Superior temporal gyrus (tissue), 1 donor: Measurements from ENCODE around the gene DPP4.
"Not testable (repeated sequence)": the region's sequence is repeated elsewhere in the genome, so short reads cannot be mapped to it uniquely, and the experiment has no call there.

Source experiments
- DNase-seq: peaks from one replicate; pipeline ENCODE4 v3.0.0-alpha.2; 2016; ENCODE audit errors: extremely low spot score

DPP4 gene

DNA sequence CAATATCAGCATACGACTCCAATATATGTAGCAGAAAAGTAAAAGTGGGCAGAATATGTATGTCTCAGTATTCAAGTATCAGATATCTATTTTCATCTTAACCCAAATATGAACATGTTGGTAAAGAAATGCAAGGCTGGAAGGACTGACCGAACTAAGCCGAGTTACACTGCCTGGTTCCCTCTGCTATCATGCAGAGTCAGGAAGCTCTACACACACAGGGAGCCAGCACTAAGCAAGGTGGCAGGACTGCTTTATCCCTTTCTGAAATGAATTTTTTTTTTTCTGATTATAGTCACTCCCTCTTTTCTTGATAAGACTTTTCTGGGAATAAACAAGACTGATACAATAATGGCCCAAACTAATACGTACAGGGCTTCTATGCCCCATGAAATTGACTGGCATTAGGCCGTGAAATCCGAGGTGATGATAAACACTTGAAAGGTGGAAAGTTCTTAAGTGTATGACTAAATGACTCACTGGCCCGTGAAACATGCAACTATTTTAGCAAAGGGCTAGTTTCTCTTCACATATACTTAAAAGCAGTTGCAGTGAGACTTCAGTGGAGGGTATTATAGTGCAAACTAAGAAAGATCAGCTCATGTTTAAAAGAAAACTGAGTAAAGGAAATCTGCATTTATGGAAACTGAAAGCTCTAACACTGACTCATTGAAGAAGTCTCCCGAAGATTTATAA lies 14.9 kb downstream of the DPP4 start:
- DNase-seq: no peak

DNA sequence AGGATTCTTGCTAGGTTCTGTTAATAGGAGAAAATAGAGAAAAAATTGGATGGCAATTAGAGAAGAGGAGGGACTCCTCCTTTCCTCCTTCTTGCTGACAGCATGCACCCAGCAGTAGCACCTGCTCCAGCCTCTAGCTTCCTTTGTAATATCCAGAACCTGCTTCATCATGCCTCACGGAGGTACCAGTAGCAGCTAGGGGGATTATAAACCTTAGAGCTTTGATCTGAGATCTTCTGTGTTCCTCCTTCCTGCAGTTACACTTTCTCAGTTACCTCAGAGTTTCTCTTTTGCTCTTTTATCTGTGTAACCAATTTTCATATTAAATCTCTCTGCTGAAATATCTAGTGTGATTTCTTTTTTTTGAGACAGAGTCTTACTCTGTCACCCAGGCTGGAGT lies 16.6 kb downstream of the DPP4 start:
- no peak for DNase-seq

DNA sequence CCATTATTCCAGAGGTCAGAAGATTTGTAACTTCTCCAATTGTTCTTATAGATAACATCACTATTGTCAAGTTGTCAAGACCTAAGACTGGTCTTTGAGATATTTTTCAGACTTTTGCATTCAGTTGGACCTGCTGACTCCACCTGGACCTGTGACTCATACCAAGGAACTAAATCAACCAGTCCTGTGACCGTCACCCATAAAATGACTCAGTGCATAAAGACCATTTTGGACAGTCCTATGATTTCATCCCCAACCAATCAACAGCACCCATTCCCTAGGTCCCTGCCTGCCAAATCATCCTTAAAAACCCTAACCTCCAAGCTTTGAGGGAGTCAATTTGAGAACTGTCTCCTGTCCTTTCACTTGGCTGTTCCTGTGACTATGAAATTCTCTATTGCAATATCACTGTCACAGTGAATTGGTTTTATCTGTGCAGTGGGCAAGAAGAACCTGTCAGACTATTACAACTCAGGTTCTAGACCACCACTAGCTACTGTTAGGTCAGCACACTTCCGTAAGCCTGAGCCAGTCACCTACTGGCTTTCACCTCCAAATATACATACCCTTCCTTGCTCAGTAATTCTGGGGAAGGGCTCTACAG lies 17.1 kb downstream of the DPP4 start:
- no peak for DNase-seq

DNA sequence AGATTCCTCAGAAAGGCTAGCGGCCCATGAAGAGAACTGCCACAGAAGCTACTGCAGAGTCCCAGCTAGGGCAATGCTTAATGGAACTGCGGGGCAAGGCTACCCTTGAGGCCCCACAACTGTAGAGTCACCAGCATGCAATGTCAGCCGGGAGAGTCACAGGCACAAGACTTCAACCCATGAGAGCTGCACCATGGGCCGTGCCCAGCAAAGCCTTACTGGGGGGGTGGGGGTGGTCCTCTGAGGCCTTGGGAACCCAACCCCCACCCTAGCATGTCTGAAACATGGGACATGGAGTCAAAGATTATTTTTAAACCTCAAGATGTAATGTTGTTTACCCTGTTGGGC lies 20.2 kb downstream of the DPP4 start:
- DNase-seq: no peak

DNA sequence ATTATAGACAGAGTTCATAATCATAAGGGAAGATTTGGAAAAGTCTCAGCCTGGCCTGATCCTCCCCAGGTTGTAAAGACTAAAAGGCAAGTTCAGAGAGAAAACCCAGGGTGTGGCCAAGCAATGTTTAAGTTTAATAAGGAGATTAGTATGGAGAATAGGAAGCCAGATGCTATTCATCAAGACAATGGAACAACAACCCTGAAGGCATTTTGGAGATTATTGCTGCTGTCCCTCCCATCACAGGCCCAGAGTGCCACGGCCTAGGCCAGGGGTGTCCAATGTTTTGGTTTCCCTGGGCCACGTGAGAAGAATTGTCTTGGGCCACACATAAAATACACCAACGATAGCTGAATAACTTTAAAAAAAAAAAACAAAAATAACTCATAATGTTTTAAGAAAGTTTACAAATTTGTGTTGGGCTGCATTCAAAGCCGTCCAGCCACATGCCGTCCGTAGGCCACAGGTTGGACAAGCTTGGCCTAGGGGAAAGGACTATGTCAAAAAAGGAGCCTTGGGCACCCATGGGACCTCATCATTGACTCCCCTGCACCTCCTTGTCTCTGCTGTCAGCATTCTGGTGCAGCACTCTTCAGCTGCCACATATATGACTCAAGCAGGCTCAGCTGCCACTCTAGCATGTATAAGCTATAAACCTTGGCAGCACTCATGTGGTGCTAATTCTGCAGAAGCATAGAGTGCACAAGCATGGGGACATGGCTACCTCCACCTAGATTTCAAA lies 20.8 kb downstream of the DPP4 start:
- no peak for DNase-seq

DNA sequence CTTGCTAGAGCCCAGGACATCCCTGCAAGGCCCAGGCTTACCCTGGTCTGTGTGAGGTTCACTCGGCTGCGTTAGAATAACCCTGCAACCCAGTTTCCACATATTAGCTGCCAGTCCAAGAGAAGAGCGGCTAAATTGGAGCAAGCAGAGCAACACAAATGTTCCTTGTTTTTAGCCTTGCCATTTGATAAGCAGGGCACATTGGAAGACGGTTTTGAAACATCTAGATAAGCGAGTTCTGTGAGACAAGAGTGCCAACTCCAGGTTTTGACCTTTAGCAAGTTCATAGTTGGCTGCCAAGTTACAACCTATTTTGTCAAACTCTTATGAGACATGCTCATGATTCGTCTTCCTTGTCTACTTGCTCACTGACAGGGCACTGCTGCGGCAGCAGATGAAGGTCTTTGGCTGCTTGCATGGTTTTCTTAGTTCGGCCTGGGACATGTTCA lies 23.5 kb downstream of the DPP4 start:
- no peak for DNase-seq

DNA sequence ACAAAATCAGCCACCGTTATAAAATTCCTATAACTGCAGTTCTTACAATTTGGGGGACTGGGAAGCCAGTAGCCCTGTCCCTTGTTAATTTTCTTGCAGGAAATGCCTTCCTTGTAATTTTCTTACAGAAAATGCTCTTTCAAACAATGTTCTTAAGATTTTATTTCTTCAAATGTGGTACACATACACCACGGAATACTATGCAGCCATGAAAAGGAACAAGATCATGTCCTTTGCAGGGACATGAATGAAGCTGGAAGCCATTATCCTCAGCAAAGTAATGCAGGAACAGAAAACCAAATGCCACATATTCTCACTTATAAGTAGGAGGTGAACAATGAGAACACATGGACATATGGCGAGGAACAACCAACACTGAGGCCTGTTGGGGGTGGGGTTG lies 24.9 kb downstream of the DPP4 start:
- DNase-seq: not testable (repeated sequence)

DNA sequence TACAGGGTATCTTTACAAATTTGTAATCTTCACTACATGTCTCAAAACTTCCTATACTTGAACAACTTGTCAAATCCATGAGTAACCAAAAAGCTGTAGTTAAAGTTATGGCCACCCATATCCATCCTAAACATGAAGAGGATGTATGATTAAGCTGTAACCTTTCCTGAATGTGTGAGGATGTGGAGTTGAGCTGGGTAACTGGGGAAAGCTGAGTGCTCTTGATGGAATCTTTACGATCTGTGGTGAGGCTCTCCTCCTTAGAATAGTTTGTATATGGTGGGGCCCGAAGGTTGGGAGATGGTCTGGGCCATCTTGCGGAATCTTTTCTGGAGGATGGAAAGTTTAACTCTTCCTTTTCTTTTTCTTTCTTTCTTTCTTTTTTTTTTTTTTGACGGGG lies 29.4 kb downstream of the DPP4 start:
- DNase-seq: no peak

DNA sequence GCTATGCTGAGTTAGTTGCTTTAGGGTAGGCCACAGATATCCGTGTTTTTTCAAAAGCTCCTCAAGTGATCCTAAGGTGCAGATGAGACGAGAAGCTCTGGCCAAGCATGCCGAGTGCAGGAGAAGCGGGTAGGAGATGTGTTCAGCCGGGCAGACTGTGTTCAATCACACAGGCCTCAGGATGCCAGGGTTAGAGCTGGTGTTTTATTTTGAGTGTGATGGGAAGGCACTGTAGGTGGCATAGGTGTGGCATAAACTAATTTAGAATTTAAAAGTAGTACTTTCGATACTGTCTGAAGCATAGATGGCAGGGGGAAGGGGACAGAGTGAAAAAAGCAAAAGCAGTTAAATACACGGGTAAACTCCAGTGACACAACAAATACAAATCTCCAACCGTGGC lies 30.9 kb downstream of the DPP4 start:
- no peak for DNase-seq

DNA sequence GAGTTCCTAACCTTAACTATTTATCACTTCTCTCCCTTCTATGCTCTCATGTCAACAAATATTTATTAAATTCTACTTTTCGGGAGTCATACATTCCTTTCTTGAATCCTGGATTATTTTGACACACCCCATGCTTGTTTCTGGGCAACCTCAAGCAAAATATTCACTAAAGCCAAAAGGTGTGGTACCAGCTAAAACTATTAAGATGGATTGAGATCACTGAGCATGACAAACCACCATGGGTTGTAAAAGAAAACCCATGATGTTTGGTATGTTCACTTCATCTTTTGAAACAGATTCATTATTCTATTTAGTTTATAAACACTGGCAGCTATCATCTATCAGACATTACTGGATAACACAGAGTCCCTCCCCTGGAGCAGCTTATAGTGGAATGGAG lies 32.5 kb downstream of the DPP4 start:
- DNase-seq: no peak

DNA sequence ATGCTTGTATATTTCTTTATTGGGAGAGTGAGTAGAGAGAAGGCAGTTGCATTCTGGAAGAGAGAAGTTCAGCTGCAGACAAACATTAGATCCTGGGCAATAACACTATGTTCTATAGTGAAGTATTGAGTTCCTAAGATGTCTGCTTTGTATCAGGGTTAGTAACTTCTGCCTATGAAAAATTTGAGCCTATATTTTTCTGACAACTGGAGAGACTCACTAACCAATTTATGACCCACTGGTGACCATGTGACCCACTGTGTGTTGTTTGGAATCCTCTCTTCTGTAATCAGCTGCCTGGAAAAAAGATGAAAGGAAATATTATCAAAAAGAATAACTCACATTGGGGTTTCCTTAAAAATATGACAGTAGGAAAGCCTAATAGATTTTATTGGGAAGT lies 35.3 kb downstream of the DPP4 start:
- DNase-seq: no peak

DNA sequence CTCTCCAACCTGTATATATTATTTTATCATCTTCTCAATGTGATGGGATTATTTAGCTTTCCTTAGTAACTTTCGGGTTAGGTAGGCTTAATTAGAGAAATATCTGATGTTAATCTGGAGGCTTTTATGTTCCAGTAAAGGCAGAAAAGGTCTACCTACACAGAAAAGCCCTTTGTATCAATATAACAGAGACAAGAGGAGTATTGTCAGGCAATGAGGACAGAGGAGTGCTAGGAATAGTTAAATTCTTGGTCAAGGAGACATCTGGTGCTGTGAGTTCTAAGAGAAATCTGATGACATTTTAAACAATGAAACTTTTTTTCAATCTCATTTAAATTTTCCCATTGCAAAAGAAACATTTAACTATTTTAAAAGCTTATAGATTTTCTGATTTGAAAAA lies 36.1 kb downstream of the DPP4 start:
- no peak for DNase-seq

DNA sequence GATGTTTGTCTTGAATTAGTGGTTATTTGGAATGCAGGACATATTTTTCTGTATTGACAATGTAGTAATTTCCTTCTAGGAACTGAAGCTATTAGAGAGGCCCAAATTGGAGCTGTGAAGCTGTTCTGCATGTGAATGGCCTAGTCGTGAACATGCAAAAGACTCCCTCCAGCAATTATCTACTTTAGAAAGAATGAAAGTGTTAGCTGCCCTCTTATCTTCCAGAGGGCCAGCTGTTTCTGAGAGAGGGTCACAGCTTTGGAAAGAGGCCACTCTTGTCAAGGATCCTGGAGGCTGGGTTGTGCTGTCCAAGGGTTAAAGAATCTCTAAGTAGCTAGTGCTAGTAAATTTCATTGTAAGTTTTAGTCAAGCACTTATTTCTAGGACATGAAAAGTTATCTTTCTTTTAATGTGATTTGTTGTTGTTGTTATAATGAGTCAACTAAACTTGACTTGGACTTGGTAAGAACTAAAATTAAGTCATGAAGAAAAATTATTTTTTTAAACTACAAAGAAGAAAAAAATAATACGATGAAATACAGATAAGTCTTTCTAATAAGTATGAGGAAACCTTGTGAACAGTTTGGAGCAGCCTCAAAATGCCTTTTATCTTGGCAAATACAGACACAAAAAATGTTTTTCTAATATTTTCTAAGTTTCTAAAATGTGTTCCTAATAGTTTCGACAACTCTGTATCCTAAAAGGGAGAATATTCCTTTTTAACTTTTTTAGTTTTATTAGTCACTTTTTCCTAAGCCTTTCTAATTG lies 36.8 kb downstream of the DPP4 start:
- DNase-seq: no peak

DNA sequence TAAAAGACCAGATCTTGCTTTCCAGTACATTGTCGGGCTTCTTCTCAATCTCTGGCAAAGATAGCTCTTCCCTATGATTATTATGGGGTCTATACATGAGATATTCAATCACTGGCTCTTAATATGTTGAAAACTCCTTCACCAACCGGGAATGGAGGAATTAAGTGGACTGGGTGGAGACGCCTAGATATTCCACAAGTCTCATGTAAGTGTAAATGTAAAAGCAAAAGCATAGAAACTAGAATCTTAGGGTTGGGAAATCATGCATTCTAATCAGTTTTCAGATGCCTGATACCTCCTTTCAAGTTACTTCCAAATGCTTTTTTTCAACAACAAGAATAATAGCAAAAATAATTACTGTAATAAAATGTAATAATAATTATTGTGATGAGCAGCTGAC lies 38.0 kb downstream of the DPP4 start:
- DNase-seq: no peak

DNA sequence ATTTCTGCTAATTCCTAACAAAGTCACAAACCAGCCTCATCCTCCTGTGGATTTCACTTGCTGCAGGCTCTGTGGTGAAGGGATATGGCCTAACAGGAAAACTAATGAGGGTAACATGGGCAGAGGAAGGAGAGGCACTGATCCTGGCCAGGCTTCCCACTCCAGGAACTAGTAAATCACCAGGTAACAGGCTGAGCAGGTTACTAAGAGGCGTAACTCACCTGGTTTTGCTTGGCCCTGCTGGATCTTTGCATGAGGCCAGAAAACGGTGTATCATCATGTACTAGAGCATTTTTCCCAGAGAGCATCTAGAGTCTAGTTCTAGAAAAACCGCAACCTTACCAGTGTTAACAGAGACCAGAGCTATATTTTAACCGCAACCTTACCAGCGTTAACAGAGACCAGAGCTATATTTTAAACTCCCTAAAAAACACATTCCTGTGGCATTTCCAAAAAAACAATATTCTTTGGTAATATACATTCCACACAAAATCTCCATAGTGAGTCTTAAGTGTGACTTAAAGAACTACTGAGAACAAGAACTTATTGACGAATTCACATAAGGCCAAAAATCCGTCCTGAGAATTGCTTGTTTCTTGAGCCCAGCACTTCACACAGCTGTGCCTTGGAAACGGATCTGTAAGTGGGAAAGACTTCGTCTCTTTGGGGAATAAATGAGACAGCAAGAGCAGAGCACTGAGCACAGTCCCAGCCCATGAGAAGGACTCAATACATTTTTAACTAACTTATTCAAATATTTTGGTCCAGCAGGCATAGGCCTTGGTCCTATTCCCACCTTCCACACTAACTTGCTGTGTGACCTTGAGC lies 43.4 kb downstream of the DPP4 start:
- no peak for DNase-seq

DNA sequence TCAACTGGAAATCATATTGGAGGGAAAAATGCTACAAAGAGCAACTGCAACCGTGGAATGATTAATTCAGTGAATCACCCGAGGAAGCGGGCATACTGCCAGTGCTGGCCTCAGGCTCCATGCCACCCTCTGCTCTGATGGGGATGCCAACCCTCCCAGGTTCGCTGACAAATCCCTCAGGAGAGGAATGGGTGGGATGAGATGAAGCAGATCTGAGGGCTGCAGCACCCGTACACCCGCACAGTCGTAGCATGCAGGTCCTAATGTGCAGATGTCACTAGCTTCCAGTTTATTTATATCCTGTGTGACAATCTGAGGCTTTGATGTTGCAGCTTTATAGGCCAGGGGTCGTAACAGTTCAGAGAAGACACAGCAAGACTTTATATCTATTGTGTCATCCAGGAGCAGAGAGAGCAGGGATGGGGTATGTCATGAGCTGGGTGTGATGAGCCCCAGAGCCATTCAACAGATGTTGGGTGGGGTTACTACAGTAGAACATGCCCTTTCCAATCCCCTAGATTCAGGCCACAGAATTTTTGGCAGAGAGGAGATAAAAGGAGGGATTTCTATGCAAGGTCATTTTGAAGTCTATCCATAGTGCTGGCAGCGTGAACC lies 44.6 kb downstream of the DPP4 start:
- peak; percentile 53 for DNase-seq

DNA sequence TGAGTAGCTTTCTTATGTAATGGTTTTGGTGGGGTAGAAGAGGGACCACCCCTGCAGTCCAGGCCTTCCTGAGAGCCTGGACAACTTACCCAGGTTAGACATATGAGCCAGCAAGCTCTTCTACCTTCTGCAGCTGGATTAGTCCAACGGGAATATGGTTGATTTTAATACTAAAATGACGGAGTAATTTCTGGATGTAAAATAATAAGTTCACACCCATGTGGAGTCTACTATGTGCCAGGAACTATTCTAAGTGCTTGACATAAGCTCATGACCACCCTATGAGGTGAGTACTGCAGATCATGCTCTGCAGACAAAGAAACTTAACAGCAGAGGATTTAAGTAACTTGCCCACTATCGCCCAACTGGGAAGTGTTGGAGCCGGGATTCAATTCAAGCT lies 45.5 kb downstream of the DPP4 start:
- no peak for DNase-seq

DNA sequence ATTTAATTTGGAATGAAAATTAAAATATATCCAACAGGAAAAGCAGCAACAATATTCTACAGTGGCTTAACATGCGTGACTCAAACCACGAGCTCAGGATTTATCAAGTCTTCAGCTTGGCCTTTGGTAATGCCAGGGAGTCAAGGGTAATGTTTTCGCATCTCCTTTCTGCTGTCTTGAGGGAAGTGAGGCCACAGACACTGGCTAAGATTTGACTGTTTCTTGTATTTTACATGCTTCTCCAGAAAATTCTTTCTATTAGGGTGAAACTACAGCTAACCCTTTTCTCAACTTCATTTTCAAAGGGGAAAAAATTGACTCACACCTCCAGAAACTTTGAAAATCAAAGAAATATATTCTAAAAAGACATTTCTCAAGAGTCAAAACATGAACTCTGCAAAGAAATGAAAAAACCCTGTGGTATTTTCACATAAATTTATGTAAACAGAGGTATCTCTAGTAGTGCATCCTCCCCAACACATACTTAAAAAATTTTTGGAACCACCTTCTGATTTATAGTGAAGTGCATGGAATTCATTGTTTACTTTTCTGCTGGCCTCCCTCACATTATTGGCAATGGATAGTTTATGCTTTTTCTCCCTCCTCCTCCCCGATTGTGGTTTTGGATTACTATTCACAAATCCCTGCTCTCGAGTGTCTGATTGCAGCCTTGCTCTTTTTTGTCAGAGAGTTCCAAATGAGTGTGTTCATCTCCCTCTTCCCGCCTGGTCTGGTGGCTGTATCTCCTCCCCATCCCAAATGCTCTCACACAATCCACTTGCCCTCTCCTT lies 48.7 kb downstream of the DPP4 start:
- no peak for DNase-seq

DNA sequence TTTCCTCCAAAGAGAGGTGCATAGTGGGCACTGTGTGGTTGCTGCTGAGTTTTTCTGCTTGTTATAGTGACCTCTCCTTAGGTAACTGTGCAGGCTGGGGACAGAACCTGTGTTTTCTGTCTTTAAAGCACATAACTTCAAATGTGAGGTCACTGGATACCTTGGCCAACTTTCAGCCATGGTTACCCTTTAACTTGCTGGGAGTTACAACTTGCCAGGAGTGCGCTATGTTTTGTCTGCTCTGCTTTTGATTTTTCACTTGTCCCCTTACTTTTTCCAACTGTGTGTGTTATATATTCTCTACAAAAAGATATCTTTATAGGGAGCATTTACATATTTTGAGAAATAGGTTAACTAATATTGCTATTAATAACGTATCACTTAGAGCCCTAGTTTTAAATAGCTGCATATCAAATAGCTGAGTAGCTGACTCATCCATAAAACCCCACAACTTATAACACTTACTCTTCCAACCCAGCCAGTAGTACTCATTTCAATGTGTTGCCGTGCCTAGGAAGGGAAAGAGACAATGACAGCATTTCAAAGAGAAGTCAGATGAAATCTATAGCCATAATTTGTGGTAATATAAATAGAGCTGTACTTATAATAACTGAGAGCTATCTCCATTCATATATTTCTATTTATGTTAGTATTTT lies 51.6 kb downstream of the DPP4 start:
- no peak for DNase-seq
